ENCODE data around the gene UBXN10.

- no peak for TF ChIP-seq CTCF (conservative IDR thresholded peaks at IDR 0.05; ENCODE audit: low read length)
- TF ChIP-seq EZH2phosphoT487 (IDR thresholded peaks at IDR 0.05; ENCODE audit: borderline replicate concordance) = no peak
Measured at GRCh38 chr1:20207546-20207945, 21.6 kb downstream of the UBXN10 start.
